ENCODE results near the gene DLG2.

DNA sequence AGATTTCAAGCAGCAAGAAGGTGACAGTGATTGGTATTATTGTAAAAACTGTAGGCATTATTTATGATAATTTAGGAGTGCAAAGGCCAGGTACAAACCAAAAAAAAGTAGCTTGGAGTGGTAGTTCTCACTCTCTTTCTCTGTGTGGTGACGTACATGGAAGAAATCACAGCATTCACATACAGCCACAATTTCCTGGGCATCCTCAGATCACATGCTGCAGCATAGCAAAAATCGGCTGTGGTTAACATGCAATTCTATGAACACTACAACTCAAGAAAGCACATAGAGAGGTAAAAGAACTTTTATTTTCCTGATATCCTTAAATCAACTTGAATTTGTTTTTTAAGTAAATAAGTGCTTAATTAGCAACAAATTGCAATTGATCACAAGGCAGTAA lies 875.8 kb downstream of the DLG2 start:
- TF ChIP-seq, protein P1, sequence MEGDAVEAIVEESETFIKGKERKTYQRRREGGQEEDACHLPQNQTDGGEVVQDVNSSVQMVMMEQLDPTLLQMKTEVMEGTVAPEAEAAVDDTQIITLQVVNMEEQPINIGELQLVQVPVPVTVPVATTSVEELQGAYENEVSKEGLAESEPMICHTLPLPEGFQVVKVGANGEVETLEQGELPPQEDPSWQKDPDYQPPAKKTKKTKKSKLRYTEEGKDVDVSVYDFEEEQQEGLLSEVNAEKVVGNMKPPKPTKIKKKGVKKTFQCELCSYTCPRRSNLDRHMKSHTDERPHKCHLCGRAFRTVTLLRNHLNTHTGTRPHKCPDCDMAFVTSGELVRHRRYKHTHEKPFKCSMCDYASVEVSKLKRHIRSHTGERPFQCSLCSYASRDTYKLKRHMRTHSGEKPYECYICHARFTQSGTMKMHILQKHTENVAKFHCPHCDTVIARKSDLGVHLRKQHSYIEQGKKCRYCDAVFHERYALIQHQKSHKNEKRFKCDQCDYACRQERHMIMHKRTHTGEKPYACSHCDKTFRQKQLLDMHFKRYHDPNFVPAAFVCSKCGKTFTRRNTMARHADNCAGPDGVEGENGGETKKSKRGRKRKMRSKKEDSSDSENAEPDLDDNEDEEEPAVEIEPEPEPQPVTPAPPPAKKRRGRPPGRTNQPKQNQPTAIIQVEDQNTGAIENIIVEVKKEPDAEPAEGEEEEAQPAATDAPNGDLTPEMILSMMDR (IDR thresholded peaks at IDR 0.05 in 4 of 5, conservative IDR thresholded peaks at IDR 0.05 in 1 of 5), result no peak
- no peak for TF ChIP-seq POLR2A (IDR thresholded peaks at IDR 0.05)
